ENCODE results near the gene NLK. TPM values are rescaled to one million over a fixed set of nuclear protein-coding genes. Genes with fewer than 3 reads are reported as not detected.

The NLK gene
- total and polyA plus RNA-seq, 10 of the 15 experiments (the other 5 are each of a cell fraction or from before 2014, with no cell fraction given): 5.0 to 22.9 (median 15.0) TPM

- no peak for DNase-seq (ENCODE audit: low read depth, low spot score)
- no peak for FAIRE-seq
- H3K4me2 ChIP-seq (ENCODE audit: control insufficient read depth, insufficient read depth): no peak overlapping the region
- H3K4me3 ChIP-seq: no peak overlapping the region
- no peaks in the 10 kb centered on the region for H3K36me3 ChIP-seq (ENCODE audit: control insufficient read depth in 2 of 2, insufficient read depth in 2 of 2, low read length in 1 of 2)
- H3K27ac ChIP-seq (ENCODE audit: control insufficient read depth, insufficient read depth): no peak overlapping the region
- intact Hi-C loops (cut with micrococcal nuclease; ENCODE audit: unreplicated experiment) (no loop called here), in situ Hi-C loops (cut with MboI) (no loop called here)
- ChIA-PET CTCF (no interaction called here), SMC1A (ENCODE audit: uncharacterized antibody, unreplicated experiment) (interaction anchor here (1.1 to 1.3 kb wide), 2 partner anchors 11 to 187 kb away, joined by 3 to 4 read pairs; no protein-coding TSS in a partner anchor), POLR2A (no interaction called here), RAD21 (ENCODE audit: unreplicated experiment) (interaction anchor here (0.7 kb wide), 1 partner anchor 12 kb away, joined by 3 read pairs; no protein-coding TSS in a partner anchor)
- no TSS peak for BruUV-seq (replicated peaks)
- no peaks in the 10 kb centered on the region; the same call in 2 of the 3 replicates for H3K9me3 ChIP-seq (replicated peaks; ENCODE audit: control insufficient read depth, insufficient read depth, low read length)
- no peak overlapping the region for H3K9ac ChIP-seq (ENCODE audit: control insufficient read depth, insufficient read depth, low read length)
- no peaks in the 10 kb centered on the region for H3K27me3 ChIP-seq (replicated peaks in 1 of 2; ENCODE audit: control insufficient read depth in 2 of 2, insufficient read depth in 2 of 2, low read length in 1 of 2)
- no peaks in the 10 kb centered on the region for H4K20me1 ChIP-seq (ENCODE audit: control insufficient read depth, insufficient read depth)
- no peaks in the 10 kb centered on the region for H3K4me1 ChIP-seq (ENCODE audit: control insufficient read depth, insufficient read depth, low read length)
- TF ChIP-seq SRF (IDR thresholded peaks at IDR 0.05; ENCODE audit: low read depth in 2 of 2, low read length in 2 of 2): no peak
- H2AFZ ChIP-seq (ENCODE audit: control insufficient read depth, low read depth, low read length): no peak overlapping the region
- ATAC-seq: no peak
- H3K79me2 ChIP-seq (ENCODE audit: control insufficient read depth, insufficient read depth, low read length): no peaks in the 10 kb centered on the region
Measured at GRCh38 chr17:28206292-28206691, 163.8 kb downstream of the NLK start.

GRCh38 chr17:28211811-28212210, 169.3 kb downstream of the NLK start:
- Histone ChIP-seq H3K4me1 (ENCODE audit: control insufficient read depth, insufficient read depth, low read length) (no peaks in the 10 kb centered on the region), H3K36me3 (ENCODE audit: control insufficient read depth in 2 of 2, insufficient read depth in 2 of 2, low read length in 1 of 2) (no peaks in the 10 kb centered on the region), H3K4me3 (no peak overlapping the region), H4K20me1 (ENCODE audit: control insufficient read depth, insufficient read depth) (no peaks in the 10 kb centered on the region), H2AFZ (ENCODE audit: control insufficient read depth, low read depth, low read length) (no peak overlapping the region), H3K4me2 (ENCODE audit: control insufficient read depth, insufficient read depth) (no peak overlapping the region), H3K27ac (ENCODE audit: control insufficient read depth, insufficient read depth) (no peak overlapping the region), H3K79me2 (ENCODE audit: control insufficient read depth, insufficient read depth, low read length) (no peaks in the 10 kb centered on the region), H3K9me3 (replicated peaks; ENCODE audit: control insufficient read depth, insufficient read depth, low read length) (peaks cover 2% of the 10 kb centered on the region; the same call in 1 of the 3 replicates), H3K27me3 (replicated peaks in 1 of 2; ENCODE audit: control insufficient read depth in 2 of 2, insufficient read depth in 2 of 2, low read length in 1 of 2) (no peaks in the 10 kb centered on the region), H3K9ac (ENCODE audit: control insufficient read depth, insufficient read depth, low read length) (no peak overlapping the region)
- DNase-seq (ENCODE audit: low read depth, low spot score) (no peak), FAIRE-seq (no peak), ATAC-seq (no peak)
- intact Hi-C loops (cut with micrococcal nuclease; ENCODE audit: unreplicated experiment): no loop called here
- WGBS (ENCODE audit: insufficient coverage, insufficient replicate concordance, low lambda C conversion rate, missing lambda C conversion rate): 66% methylated on average over 7 of the region's 7 CpGs
- CTCF ChIA-PET: interaction anchor here (1.7 kb wide), 1 partner anchor 40 kb away, joined by 5 read pairs; no protein-coding TSS in a partner anchor
- TF ChIP-seq ZNF592 (IDR thresholded peaks at IDR 0.05) (no peak), MTA3 (IDR thresholded peaks at IDR 0.05; ENCODE audit: borderline replicate concordance, low read length) (no peak), ZZZ3 (IDR thresholded peaks at IDR 0.05; ENCODE audit: control insufficient read depth, insufficient read length, low read depth) (no peak), SP1 (IDR thresholded peaks at IDR 0.05; ENCODE audit: low read depth, low read length) (no peak), ZNF384 (IDR thresholded peaks at IDR 0.05; ENCODE audit: borderline replicate concordance, low read depth, low read length) (no peak), RB1 (IDR thresholded peaks at IDR 0.05; ENCODE audit: borderline replicate concordance) (no peak), CHD4 (IDR thresholded peaks at IDR 0.05) (no peak), MYC (IDR thresholded peaks at IDR 0.05; ENCODE audit: insufficient read depth, insufficient read length, insufficient replicate concordance, low read length, severe bottlenecking) (no peak), KAT2A (conservative IDR thresholded peaks at IDR 0.05; ENCODE audit: control insufficient read depth, low read depth, low read length) (no peak), CBX5 (IDR thresholded peaks at IDR 0.05; ENCODE audit: low read depth) (no peak), HSF1 (IDR thresholded peaks at IDR 0.05; ENCODE audit: low read depth, low read length) (no peak), STAT3 (IDR thresholded peaks at IDR 0.05; ENCODE audit: low read depth, low read length) (no peak)
- SMC1A ChIA-PET (ENCODE audit: uncharacterized antibody, unreplicated experiment): no interaction called here
- POLR2A ChIA-PET: no interaction called here
- in situ Hi-C loops (cut with MboI): no loop called here
- BruUV-seq (replicated peaks): no TSS peak
- RAD21 ChIA-PET (ENCODE audit: unreplicated experiment): no interaction called here

All from GM12878 (cell line).